Transverse colon (tissue), 4 donors: ENCODE measurements around the gene KRT80. TPM values are rescaled to one million over a fixed set of nuclear protein-coding genes. Genes with fewer than 3 reads are reported as not detected.

Source experiments
- DNase-seq: peaks from one replicate; pipeline ENCODE4 v3.0.0-alpha.2; 2019
- H3K27ac ChIP-seq, 4 donors: fragments of 200-600 bp; sonication (generic); 2 replicates each; pipeline ENCODE4 v1.5.1; 2016 to 2018; ENCODE audit warnings: inconsistent platforms in 4 of 4
- H3K27me3 ChIP-seq: fragments of 200-600 bp; sonication (generic); 2 replicates; pipeline ENCODE4 v1.5.1; 2017; ENCODE audit warnings: inconsistent platforms
- H3K36me3 ChIP-seq, 4 donors: fragments of 200-600 bp; sonication (generic); 2 replicates each; pipeline ENCODE4 v1.5.1; 2017 to 2019; ENCODE audit warnings: inconsistent platforms in 4 of 4
- H3K4me1 ChIP-seq, 4 donors: fragments of 200-600 bp; sonication (generic); 2 replicates each; pipeline ENCODE4 v1.5.1; 2017 to 2020; ENCODE audit warnings: inconsistent platforms in 4 of 4
- H3K4me3 ChIP-seq, 4 donors: fragments of 200-600 bp; sonication (generic); 1 replicate in 1 of 4; 2 replicates in 3 of 4; pipeline versions ENCODE4 v1.5.1 to v1.6.1; 2017 to 2019; ENCODE audit warnings: inconsistent platforms in 4 of 4
- H3K9me3 ChIP-seq, 2 donors: fragments of 200-600 bp; sonication (generic); 2 replicates each; pipeline ENCODE4 v1.5.1; 2017 to 2019; ENCODE audit warnings: inconsistent platforms in 2 of 2
- CTCF ChIP-seq, 5 experiments: fragments of 200-600 bp in 3 of 5; fragments of 450-650 bp in 2 of 5; sonication (generic) in 3 of 5; IDR thresholded peaks; 1 replicate in 2 of 5; 2 replicates in 3 of 5; pipeline ENCODE4 v1.5.1; 2016 to 2017; ENCODE audit warnings: antibody characterized with exemption in 5 of 5, inconsistent platforms in 3 of 5, mild to moderate bottlenecking in 2 of 5, moderate library complexity in 1 of 5
- EP300 ChIP-seq: sonication (generic); formaldehyde crosslinking; IDR thresholded peaks from one replicate; pipeline ENCODE4 v1.6.1; 2017; ENCODE audit warnings: antibody characterized with exemption, low read depth
- POLR2A ChIP-seq: fragments of 450-650 bp; IDR thresholded peaks from one replicate; pipeline ENCODE4 v1.6.1; 2016; ENCODE audit warnings: antibody characterized with exemption, mild to moderate bottlenecking, moderate library complexity
- POLR2AphosphoS5 ChIP-seq, 3 donors: sonication (generic); formaldehyde crosslinking; IDR thresholded peaks; one replicate each; pipeline ENCODE4 v1.6.1; 2016; ENCODE audit warnings: antibody characterized with exemption in 3 of 3
- whole genome bisulfite sequencing, 2 donors: methylation state at CpG; one replicate each; pipeline ENCODE4 v1.1.5; 2018; ENCODE audit warnings: low coverage in 1 of 2; 5-methylcytosine and 5-hydroxymethylcytosine counted together
- in situ Hi-C, 4 donors: fragments of 200-750 bp; cut with MboI; loops; one replicate each; pipeline versions ENCODE4 v1.15.0 to v1.15.1; 2017; ENCODE audit warnings: low sequenced_read_pairs in 3 of 4, low pct_ligation_motif_present in 1 of 4, low pct_unique_long_range_greater_than_20kb in 1 of 4
- intact Hi-C: fragments of 100-400 bp; cut with DNase I; formaldehyde crosslinking; loops from one replicate; pipeline ENCODE4 v1.15.1; 2023; ENCODE audit warnings: low total_unique reads
- total RNA-seq, 4 donors: library from RNA; depleted of rRNA; stranded (reverse); fragments of >200 nt; gene quantifications; one replicate each; pipeline ENCODE4 v1.1.0, GENCODE V29; 2016

The KRT80 gene
- total RNA-seq, 4 donors from 2014 or later: 0.14 TPM; not detected in 3

DNA sequence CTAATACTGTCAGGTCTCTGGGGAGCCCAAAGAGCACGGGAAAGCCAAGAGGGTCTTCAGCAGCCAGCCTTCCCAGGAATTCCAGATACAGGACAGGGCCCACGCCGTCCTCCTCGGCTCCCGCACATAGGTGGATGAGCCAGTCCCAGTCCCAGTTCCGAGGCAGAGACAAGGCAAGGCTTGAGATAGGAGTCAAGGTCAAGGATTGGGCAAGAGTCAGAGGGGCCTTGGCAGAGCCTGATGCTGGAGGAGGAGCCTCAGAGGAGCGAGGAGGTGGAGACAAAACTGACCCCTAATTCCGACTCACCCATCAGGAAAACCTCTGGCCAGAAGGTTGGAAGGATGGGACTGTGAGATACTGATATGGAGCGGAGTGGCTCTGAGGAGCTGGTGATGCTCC, 21.0 kb downstream of the KRT80 start:
- Histone ChIP-seq H3K27me3 (no peaks in the 10 kb centered on the region), H3K27ac (no peak overlapping the region), H3K9me3 (no peaks in the 10 kb centered on the region), H3K4me1 (no peaks in the 10 kb centered on the region), H3K4me3 (no peak overlapping the region), H3K36me3 (no peaks in the 10 kb centered on the region)
- in situ Hi-C loops (no loop called here), intact Hi-C loops (no loop called here)
- 83 to 92% methylated on average over 2 to 9 of the region's 9 CpGs for WGBS, 2 donors
- TF ChIP-seq POLR2AphosphoS5 (IDR thresholded peaks at IDR 0.05): no peak
- TF ChIP-seq POLR2A: no peak
- no peak for TF ChIP-seq EP300
- no peak for DNase-seq

- no peak for DNase-seq
- Histone ChIP-seq H3K4me3 (no peak overlapping the region), H3K27ac (no peak overlapping the region), H3K27me3 (no peaks in the 10 kb centered on the region), H3K4me1 (no peaks in the 10 kb centered on the region), H3K9me3 (no peaks in the 10 kb centered on the region), H3K36me3 (no peaks in the 10 kb centered on the region)
- WGBS, 2 donors: 91% methylated on average over 1 of the region's 1 CpG; no CpG with 5 or more reads in 1 of the 2 donors
- no peak for TF ChIP-seq POLR2A
- no peak for TF ChIP-seq POLR2AphosphoS5 (IDR thresholded peaks at IDR 0.05)
- no peak for TF ChIP-seq EP300
- no peak for TF ChIP-seq CTCF (IDR thresholded peaks at IDR 0.05)
- intact Hi-C loops (no loop called here), in situ Hi-C loops (no loop called here)
Measured at GRCh38 chr12:52169886-52170285, 21.9 kb downstream of the KRT80 start.

DNA sequence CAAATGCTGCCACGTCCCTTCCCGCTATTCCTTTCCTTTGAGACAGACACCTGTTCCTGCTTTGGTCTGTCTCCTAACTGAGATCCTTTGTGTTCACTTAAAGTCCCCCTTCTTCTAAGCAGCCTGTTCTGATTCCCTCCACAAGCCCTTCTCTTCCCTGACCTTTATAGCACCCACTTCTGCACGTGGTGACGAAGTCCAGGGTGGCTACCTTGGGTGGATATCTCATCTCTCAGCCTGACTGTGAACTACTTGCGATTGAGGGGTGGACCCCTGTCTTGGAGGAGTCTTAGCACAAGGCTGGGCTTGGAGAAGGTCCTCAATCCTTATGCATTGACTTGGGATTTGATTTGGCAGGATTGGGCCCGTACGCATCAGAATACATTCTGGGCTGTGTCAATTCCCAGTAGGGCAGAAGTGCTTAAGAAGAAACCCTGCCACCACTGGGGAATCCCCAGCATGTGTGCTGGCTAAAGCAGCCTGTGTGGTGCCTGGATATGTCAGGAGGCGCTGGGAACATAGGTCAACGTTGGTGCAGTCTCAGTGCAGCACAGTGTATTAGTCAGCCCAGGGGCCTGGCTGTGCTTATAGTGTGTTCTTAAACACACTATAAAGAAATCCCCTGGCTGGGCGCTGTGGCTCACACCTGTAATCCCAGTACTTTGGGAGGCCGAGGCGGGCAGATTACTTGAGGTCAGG, 23.6 kb downstream of the KRT80 start:
- no peaks in the 10 kb centered on the region for H3K9me3 ChIP-seq
- H3K36me3 ChIP-seq: no peaks in the 10 kb centered on the region
- peaks cover 0 to 10% (median 1%) of the 10 kb centered on the region in 4 donors for H3K4me1 ChIP-seq
- 71 to 83% methylated on average over 2 to 11 of the region's 12 CpGs for WGBS, 2 donors
- intact Hi-C loops (no loop called here), in situ Hi-C loops (no loop called here)
- peak; percentile 36 for DNase-seq
- no peak for TF ChIP-seq POLR2A
- TF ChIP-seq EP300: no peak
- no peak for TF ChIP-seq CTCF (IDR thresholded peaks at IDR 0.05)
- TF ChIP-seq POLR2AphosphoS5 (IDR thresholded peaks at IDR 0.05): no peak
- no peaks in the 10 kb centered on the region for H3K27me3 ChIP-seq
- H3K27ac ChIP-seq: no peak overlapping the region
- no peak overlapping the region for H3K4me3 ChIP-seq

DNA sequence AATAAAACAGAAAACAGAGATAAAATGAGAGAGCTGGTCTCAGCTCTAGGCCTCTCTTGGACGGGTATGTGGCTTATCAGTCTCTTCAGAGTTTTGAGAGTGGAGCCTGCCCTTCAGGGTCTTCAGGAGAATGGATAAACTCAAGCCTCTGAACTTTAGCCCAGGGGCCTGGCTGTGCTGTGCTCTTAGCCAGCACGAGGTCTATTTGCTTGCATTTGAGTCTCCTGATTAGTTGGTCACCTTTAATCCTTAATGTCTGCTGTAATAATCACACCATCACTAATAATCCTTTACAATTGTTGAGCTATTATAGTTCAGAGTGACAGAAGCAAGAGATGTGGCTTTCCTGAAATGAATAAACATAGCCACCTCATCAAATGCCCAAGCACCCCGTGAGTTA, 24.3 kb downstream of the KRT80 start:
- no peak for DNase-seq
- H3K9me3 ChIP-seq: no peaks in the 10 kb centered on the region
- H3K4me1 ChIP-seq: peaks cover 0 to 10% (median 1%) of the 10 kb centered on the region in 4 donors
- in situ Hi-C loops: no loop called here
- H3K36me3 ChIP-seq: no peaks in the 10 kb centered on the region
- H3K27me3 ChIP-seq: no peaks in the 10 kb centered on the region
- H3K4me3 ChIP-seq: no peak overlapping the region
- intact Hi-C loops: no loop called here
- no peak for TF ChIP-seq POLR2A
- TF ChIP-seq POLR2AphosphoS5 (IDR thresholded peaks at IDR 0.05): no peak
- no peak for TF ChIP-seq CTCF (IDR thresholded peaks at IDR 0.05)
- no peak for TF ChIP-seq EP300
- WGBS, 2 donors: 55 to 65% methylated on average over 2 to 3 of the region's 3 CpGs
- no peak overlapping the region for H3K27ac ChIP-seq
